Cardiac fibroblast (primary cell): ENCODE results near the gene VRK3.

ENCODE experiments used
- DNase-seq, 2 donors: peaks; one replicate each; pipeline versions ENCODE4 v3.0.0 to v3.0.0-alpha.2; 2010; ENCODE audit warnings: low read depth in 2 of 2
- H3K4me3 ChIP-seq, 2 donors: replicated peaks in 1 of 2; 1 replicate in 1 of 2; 2 replicates in 1 of 2; pipeline ENCODE4 v1.5.1; 2011; ENCODE audit warnings: low read depth in 2 of 2, low read length in 2 of 2, mild to moderate bottlenecking in 2 of 2, moderate library complexity in 1 of 2
- TF ChIP-seq, protein P1 (sequence below): IDR thresholded peaks from one replicate; pipeline ENCODE4 v1.5.1; 2011; ENCODE audit warnings: low read depth, mild to moderate bottlenecking, low read length, inconsistent platforms

VRK3 gene

DNA sequence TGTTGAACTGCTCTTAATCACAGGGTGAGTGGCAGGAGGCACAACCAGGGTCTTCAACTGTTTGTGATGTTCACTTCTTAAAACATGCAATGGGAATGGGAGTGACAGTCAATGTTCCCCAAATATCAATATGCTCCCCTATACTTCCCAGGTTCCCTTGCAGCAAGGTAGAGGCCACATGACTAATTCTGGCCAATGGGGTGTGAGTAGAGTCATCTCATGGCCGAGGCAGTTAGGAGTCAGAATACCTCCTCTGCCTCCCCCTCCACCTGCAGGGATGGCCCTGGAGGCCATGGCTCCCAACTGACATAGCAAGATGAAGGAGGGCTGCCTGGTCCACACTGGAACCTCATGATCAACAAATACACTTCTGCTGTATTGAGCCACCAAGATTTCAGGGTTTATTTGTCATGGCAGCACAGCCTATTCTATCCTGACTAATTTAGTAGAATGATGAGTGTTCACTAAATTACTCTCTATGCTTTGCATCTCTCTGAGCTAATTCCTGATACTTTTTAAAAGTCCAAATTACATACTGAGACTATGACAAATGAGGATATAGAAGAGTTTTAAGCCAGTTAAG is 8.9 kb downstream of the VRK3 start:
- DNase-seq: no peak
- H3K4me3 ChIP-seq: no peak overlapping the region
- TF ChIP-seq, protein P1, sequence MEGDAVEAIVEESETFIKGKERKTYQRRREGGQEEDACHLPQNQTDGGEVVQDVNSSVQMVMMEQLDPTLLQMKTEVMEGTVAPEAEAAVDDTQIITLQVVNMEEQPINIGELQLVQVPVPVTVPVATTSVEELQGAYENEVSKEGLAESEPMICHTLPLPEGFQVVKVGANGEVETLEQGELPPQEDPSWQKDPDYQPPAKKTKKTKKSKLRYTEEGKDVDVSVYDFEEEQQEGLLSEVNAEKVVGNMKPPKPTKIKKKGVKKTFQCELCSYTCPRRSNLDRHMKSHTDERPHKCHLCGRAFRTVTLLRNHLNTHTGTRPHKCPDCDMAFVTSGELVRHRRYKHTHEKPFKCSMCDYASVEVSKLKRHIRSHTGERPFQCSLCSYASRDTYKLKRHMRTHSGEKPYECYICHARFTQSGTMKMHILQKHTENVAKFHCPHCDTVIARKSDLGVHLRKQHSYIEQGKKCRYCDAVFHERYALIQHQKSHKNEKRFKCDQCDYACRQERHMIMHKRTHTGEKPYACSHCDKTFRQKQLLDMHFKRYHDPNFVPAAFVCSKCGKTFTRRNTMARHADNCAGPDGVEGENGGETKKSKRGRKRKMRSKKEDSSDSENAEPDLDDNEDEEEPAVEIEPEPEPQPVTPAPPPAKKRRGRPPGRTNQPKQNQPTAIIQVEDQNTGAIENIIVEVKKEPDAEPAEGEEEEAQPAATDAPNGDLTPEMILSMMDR: no peak

DNA sequence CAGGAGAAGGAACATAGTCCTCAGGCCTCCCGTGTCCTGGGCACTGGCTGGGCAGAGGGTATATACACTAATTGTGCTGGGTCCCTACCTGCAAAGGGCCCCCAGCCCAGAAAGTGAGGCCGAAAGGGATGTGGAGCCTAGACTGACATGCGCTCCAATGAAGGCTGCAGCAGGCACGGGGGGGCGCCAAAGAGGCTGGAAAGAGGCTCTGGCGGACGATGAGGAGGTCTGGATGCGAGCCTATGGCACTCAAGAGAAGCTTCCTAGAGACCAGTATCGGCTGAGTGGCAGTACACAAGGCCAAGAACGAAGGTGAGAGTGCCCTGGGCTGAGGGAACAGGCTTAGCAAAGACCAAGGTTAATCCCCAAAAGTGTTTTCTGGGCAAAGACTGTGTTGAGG is 16.6 kb downstream of the VRK3 start:
- DNase-seq: peak; percentile 11 to 12
- no peak overlapping the region for H3K4me3 ChIP-seq
- TF ChIP-seq, protein P1: peak; percentile 25

DNA sequence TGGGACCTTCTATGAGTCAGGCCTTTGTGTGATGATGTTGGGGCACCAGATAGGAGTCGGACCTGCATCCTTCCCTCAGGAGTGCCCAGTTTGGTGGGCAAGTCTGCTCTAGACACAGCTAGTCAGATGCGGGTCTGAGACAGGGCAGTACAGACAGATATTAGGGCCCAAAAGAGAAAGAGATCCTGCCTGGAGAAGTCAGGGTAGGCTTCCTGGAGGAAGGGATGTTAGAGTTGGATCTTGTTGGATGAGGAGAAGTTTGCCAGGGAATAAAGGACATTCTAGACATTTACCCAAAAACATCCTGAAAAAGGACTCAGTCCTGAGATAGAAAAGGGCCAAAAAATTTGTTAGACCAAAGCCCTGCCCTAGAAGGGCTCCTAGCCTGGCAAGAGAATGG is 17.2 kb downstream of the VRK3 start:
- TF ChIP-seq, protein P1: no peak
- H3K4me3 ChIP-seq: no peak overlapping the region

DNA sequence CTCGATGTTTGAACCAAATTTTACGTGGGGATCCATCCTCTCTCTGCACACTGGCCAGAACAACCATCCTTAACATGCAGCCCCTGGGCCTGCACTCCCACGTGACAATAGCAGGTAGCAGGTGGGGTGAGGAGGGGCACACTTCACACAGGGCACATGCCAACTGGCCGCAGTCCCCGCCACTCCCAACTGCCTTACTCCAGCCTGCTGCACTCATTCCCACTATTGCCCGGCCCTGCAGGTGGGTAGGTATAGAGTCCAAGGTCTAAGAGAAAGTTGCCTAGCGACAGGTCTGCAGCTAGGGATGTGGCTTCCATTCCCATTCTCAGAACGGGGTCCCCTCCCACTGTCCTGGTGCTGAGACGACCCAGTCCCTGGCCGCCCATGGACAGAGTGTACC is 18.0 kb downstream of the VRK3 start:
- DNase-seq: no peak
- TF ChIP-seq, protein P1: no peak
- H3K4me3 ChIP-seq: no peak overlapping the region

More for the DNA sequence above, 17.2 kb downstream of the VRK3 start:
- DNase-seq: no peak

DNA sequence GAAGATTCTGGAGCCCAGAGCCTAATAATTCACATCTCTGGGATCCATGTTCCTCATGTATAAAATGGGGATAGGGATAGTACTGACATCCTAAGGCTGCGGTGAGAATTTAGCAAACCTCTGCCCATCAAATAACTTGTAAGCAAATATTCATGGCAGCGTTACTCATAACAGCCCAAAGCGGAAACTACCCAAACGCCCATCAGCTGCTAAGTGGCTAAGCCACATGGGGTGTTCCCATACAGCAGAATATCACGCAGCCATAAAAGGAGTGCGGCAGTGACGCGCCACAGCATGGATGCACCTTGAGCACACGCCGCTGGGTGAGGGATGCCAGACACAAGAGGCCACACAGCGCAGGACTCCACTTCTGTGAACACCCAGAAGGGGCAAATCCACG is 19.7 kb downstream of the VRK3 start:
- TF ChIP-seq, protein P1: no peak
- DNase-seq: no peak
- H3K4me3 ChIP-seq: no peak overlapping the region

DNA sequence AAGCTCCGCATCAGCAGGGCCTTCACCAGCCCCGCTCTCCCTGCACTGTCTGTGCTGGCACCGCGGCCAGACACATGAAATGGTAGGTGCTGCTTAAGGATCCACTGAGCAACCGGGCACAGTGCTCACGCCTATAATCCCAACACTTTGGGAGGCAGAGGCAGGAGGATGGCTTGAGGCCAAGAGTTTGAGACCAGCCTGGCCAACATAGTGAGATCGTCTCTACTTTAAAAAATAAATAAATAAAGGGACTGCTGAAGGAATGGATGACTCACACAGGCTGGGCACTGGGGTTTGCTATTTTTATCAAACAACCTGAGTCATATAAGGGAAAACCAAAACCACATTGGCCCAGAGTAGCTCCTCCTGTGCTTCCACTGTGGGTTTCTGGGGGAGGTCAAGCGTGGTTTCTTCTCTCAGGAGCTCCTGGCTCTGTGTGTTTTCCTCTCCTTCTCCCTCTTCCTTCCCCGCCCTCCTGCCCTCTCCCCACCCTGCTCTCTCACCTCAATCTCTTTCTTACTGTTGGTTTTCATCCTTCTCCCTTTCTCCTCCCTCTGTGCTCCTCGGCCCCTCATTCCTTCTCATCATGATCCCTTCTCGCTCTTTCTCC is 21.3 kb downstream of the VRK3 start:
- TF ChIP-seq, protein P1: no peak
- peak; percentile 94 to 96 for DNase-seq
- H3K4me3 ChIP-seq: no peak overlapping the region
